Activated T-cell treated with anti-CD3 and anti-CD28 coated beads, Interleukin-2, amount 50 U/mL, for 24 hours (primary cell): ENCODE data around the gene GIPC1.
"Not testable (repeated sequence)": the region's sequence is repeated elsewhere in the genome, so short reads cannot be mapped to it uniquely, and the experiment has no call there.

Experiments
- DNase-seq: peaks from one replicate; pipeline ENCODE4 v3.0.0-alpha.2; 2020
- H3K27ac Mint-ChIP-seq: 2 replicates; pipeline ENCODE4 v1.8.0; 2020; ENCODE audit warnings: mild to moderate bottlenecking, mixed read lengths
- H3K27me3 Mint-ChIP-seq: 2 replicates; pipeline ENCODE4 v1.8.0; 2020; ENCODE audit warnings: mixed read lengths
- H3K36me3 Mint-ChIP-seq: 2 replicates; pipeline ENCODE4 v1.8.0; 2020; ENCODE audit warnings: low read depth, mixed read lengths
- H3K4me1 Mint-ChIP-seq: 2 replicates; pipeline ENCODE4 v1.8.0; 2020; ENCODE audit warnings: low read depth, mixed read lengths
- H3K4me3 Mint-ChIP-seq: 2 replicates; pipeline ENCODE4 v1.8.0; 2020; ENCODE audit warnings: mild to moderate bottlenecking, moderate library complexity, mixed read lengths
- H3K9me3 Mint-ChIP-seq: 2 replicates; pipeline ENCODE4 v1.8.0; 2020; ENCODE audit warnings: mixed read lengths

Gene GIPC1

GRCh38 chr19:14496029-14496833 lies at the start of gene GIPC1:
Gene GIPC1, minus strand, starts transcription at chr19:14496127. Its CDS starts 13,151 bp downstream, at chr19:14482976.
- Mint-ChIP-seq H3K27me3 (no peaks in the 10 kb centered on the region), H3K4me3 (peak within 1 kb of the TSS; percentile 80), H3K9me3 (no peaks in the 10 kb centered on the region), H3K27ac (peak within 1 kb of the TSS; percentile 87), H3K36me3 (peaks cover 10% of the 10 kb centered on the region), H3K4me1 (peaks cover 24% of the 10 kb centered on the region)
- DNase-seq: peak; percentile 90

- no peak overlapping the region for H3K4me3 Mint-ChIP-seq
- no peaks in the 10 kb centered on the region for H3K9me3 Mint-ChIP-seq
- H3K4me1 Mint-ChIP-seq: peaks cover 33% of the 10 kb centered on the region
- DNase-seq: no peak
- no peak overlapping the region for H3K27ac Mint-ChIP-seq
- no peaks in the 10 kb centered on the region for H3K27me3 Mint-ChIP-seq
- peaks cover 46% of the 10 kb centered on the region for H3K36me3 Mint-ChIP-seq
Observed at GRCh38 chr19:14545716-14546082, 49.8 kb upstream of the GIPC1 start.

- Mint-ChIP-seq H3K4me3 (no peak overlapping the region), H3K36me3 (peaks cover 47% of the 10 kb centered on the region), H3K4me1 (peaks cover 29% of the 10 kb centered on the region), H3K27me3 (no peaks in the 10 kb centered on the region), H3K9me3 (no peaks in the 10 kb centered on the region), H3K27ac (peak overlapping the region; percentile 76)
- DNase-seq: no peak
Observed at GRCh38 chr19:14544977-14545715, 49.2 kb upstream of the GIPC1 start.

GRCh38 chr19:14544047-14544446 lies 48.1 kb upstream of the GIPC1 start:
- DNase-seq: no peak
- Mint-ChIP-seq H3K27me3 (no peaks in the 10 kb centered on the region), H3K4me3 (no peak overlapping the region), H3K4me1 (peaks cover 31% of the 10 kb centered on the region), H3K27ac (peak overlapping the region; percentile 66), H3K9me3 (no peaks in the 10 kb centered on the region), H3K36me3 (peaks cover 48% of the 10 kb centered on the region)

GRCh38 chr19:14542711-14543328 lies 46.9 kb upstream of the GIPC1 start:
- H3K4me3 Mint-ChIP-seq: no peak overlapping the region
- H3K4me1 Mint-ChIP-seq: peaks cover 39% of the 10 kb centered on the region
- H3K27me3 Mint-ChIP-seq: no peaks in the 10 kb centered on the region
- no peaks in the 10 kb centered on the region for H3K9me3 Mint-ChIP-seq
- DNase-seq: no peak
- peaks cover 41% of the 10 kb centered on the region for H3K36me3 Mint-ChIP-seq
- H3K27ac Mint-ChIP-seq: peak overlapping the region; percentile 52

- H3K9me3 Mint-ChIP-seq, H3K27me3 Mint-ChIP-seq, DNase-seq, H3K4me3 Mint-ChIP-seq: not testable (repeated sequence)
- H3K36me3 Mint-ChIP-seq: peaks cover 39% of the 10 kb centered on the region
- peak overlapping the region; percentile 29 for H3K27ac Mint-ChIP-seq
- H3K4me1 Mint-ChIP-seq: peaks cover 44% of the 10 kb centered on the region
Observed at GRCh38 chr19:14541979-14542378, 46.1 kb upstream of the GIPC1 start.

- Mint-ChIP-seq H3K4me1 (peaks cover 49% of the 10 kb centered on the region), H3K27ac (no peak overlapping the region), H3K36me3 (peaks cover 34% of the 10 kb centered on the region), H3K4me3 (no peak overlapping the region), H3K9me3 (no peaks in the 10 kb centered on the region), H3K27me3 (no peaks in the 10 kb centered on the region)
- DNase-seq: no peak
Observed at GRCh38 chr19:14540741-14541525, 45.0 kb upstream of the GIPC1 start.

GRCh38 chr19:14536926-14537692 lies 41.2 kb upstream of the GIPC1 start:
- peak; percentile 57 for DNase-seq

GRCh38 chr19:14533450-14533849 lies 37.5 kb upstream of the GIPC1 start:
- Mint-ChIP-seq H3K27me3 (no peaks in the 10 kb centered on the region), H3K9me3 (no peaks in the 10 kb centered on the region), H3K4me1 (peaks cover 55% of the 10 kb centered on the region), H3K27ac (peak overlapping the region; percentile 61), H3K36me3 (peaks cover 36% of the 10 kb centered on the region), H3K4me3 (no peak overlapping the region)
- DNase-seq: no peak

More at GRCh38 chr19:14536926-14537692, 41.2 kb upstream of the GIPC1 start:
- H3K9me3 Mint-ChIP-seq: no peaks in the 10 kb centered on the region
- peak overlapping the region; percentile 44 for H3K27ac Mint-ChIP-seq
- no peak overlapping the region for H3K4me3 Mint-ChIP-seq
- H3K27me3 Mint-ChIP-seq: no peaks in the 10 kb centered on the region
- peaks cover 34% of the 10 kb centered on the region for H3K36me3 Mint-ChIP-seq
- peaks cover 48% of the 10 kb centered on the region for H3K4me1 Mint-ChIP-seq

GRCh38 chr19:14530506-14530905 lies 34.6 kb upstream of the GIPC1 start:
- no peaks in the 10 kb centered on the region for H3K9me3 Mint-ChIP-seq
- peak overlapping the region; percentile 93 for H3K4me3 Mint-ChIP-seq
- DNase-seq: no peak
- H3K27ac Mint-ChIP-seq: peak overlapping the region; percentile 71
- H3K4me1 Mint-ChIP-seq: peaks cover 51% of the 10 kb centered on the region
- H3K36me3 Mint-ChIP-seq: peaks cover 36% of the 10 kb centered on the region
- no peaks in the 10 kb centered on the region for H3K27me3 Mint-ChIP-seq

GRCh38 chr19:14530005-14530348 lies 34.0 kb upstream of the GIPC1 start:
- Mint-ChIP-seq H3K4me3 (peak overlapping the region; percentile 93), H3K27me3 (no peaks in the 10 kb centered on the region), H3K36me3 (peaks cover 36% of the 10 kb centered on the region), H3K4me1 (peaks cover 53% of the 10 kb centered on the region), H3K27ac (peak overlapping the region; percentile 98), H3K9me3 (no peaks in the 10 kb centered on the region)
- DNase-seq: no peak

- peak within 1 kb of the TSS; percentile 93 for H3K4me3 Mint-ChIP-seq
- H3K27ac Mint-ChIP-seq: peak within 1 kb of the TSS; percentile 98
- H3K36me3 Mint-ChIP-seq: peaks cover 30% of the 10 kb centered on the region
- no peaks in the 10 kb centered on the region for H3K9me3 Mint-ChIP-seq
- no peaks in the 10 kb centered on the region for H3K27me3 Mint-ChIP-seq
- peak; percentile 100 for DNase-seq
- peaks cover 50% of the 10 kb centered on the region for H3K4me1 Mint-ChIP-seq
Observed at GRCh38 chr19:14529254-14530004, 33.5 kb upstream of the GIPC1 start, which contains the start of gene TECR. Gene TECR, plus strand, starts transcription at chr19:14529594. Its CDS starts 103 bp downstream, at chr19:14529697.
